GM12878 (cell line): ENCODE data around the gene PCDHB1. TPM values are rescaled to one million over a fixed set of nuclear protein-coding genes. Genes with fewer than 3 reads are reported as not detected.
"Not testable (repeated sequence)": the region's sequence is repeated elsewhere in the genome, so short reads cannot be mapped to it uniquely, and the experiment has no call there.

ENCODE experiments used
- ATAC-seq: fragments of 200-7000 bp; cut with Tn5 transposase; 3 replicates; pipeline ENCODE4 v1.9.1; 2020; ENCODE audit warnings: mild to moderate bottlenecking, moderate library complexity
- BruUV-seq: library from RNA; stranded (reverse); fragments of 400-500 nt; replicated peaks from 2 replicates; lab custom pipeline; 2021; lab: Mats Ljungman, UMichigan
- CTCF ChIA-PET: fragments of 300-600 bp; sonication (Branson Sonifier 250); formaldehyde crosslinking; extraction: SDS; loops from one replicate; lab custom pipeline; 2021; ENCODE audit warnings: inconsistent platforms; lab: Yijun Ruan, JAX
- POLR2A ChIA-PET: fragments of 350-600 bp; formaldehyde crosslinking; extraction: SDS; loops from one replicate; lab custom pipeline; 2021; ENCODE audit warnings: inconsistent platforms; lab: Charles Lee
- RAD21 ChIA-PET: fragments of 300-600 bp; sonication (Branson Sonifier 250); formaldehyde crosslinking; loops from one replicate; lab custom pipeline; 2023; ENCODE audit warnings: antibody characterized with exemption; ENCODE audit not compliant: unreplicated experiment; lab: Charles Lee
- SMC1A ChIA-PET: fragments of 300-600 bp; sonication (Branson Sonifier 250); formaldehyde crosslinking; loops from one replicate; lab custom pipeline; 2023; ENCODE audit not compliant: unreplicated experiment, uncharacterized antibody; lab: Charles Lee
- DNase-seq: peaks from one replicate; pipeline ENCODE4 v3.0.0-alpha.2; 2011; ENCODE audit warnings: low read depth, low spot score
- FAIRE-seq: peaks from 3 replicates; lab custom pipeline; 2011; peaks lifted over from hg19 to GRCh38; lab: Jason Lieb, UNC
- H2AFZ ChIP-seq: 2 replicates; pipeline ENCODE4 v1.6.0; 2011; ENCODE audit warnings: low read depth, low read length, control low read depth; ENCODE audit not compliant: control insufficient read depth
- H3K27ac ChIP-seq: 2 replicates; pipeline ENCODE4 v1.5.1; 2011; ENCODE audit warnings: control low read depth; ENCODE audit not compliant: control insufficient read depth, insufficient read depth
- H3K27me3 ChIP-seq, 2 experiments: replicated peaks in 1 of 2; 2 replicates each; pipeline versions ENCODE4 v1.6.0 to v1.6.1; 2011; ENCODE audit warnings: low read length in 1 of 2; ENCODE audit not compliant: control insufficient read depth in 2 of 2, insufficient read depth in 2 of 2
- H3K36me3 ChIP-seq, 2 experiments: 2 replicates each; pipeline ENCODE4 v1.5.1; 2011; ENCODE audit warnings: low read length in 1 of 2; ENCODE audit not compliant: control insufficient read depth in 2 of 2, insufficient read depth in 2 of 2
- H3K4me1 ChIP-seq: 2 replicates; pipeline ENCODE4 v1.6.1; 2011; ENCODE audit warnings: mild to moderate bottlenecking, low read length, moderate library complexity, mixed read lengths; ENCODE audit not compliant: control insufficient read depth, insufficient read depth
- H3K4me2 ChIP-seq: 2 replicates; pipeline ENCODE4 v1.6.0; 2011; ENCODE audit warnings: control low read depth; ENCODE audit not compliant: control insufficient read depth, insufficient read depth
- H3K4me3 ChIP-seq: fragments of 200-600 bp; sonication (generic); 2 replicates; pipeline ENCODE4 v1.5.1; 2016
- H3K79me2 ChIP-seq: 2 replicates; pipeline ENCODE4 v1.6.0; 2011; ENCODE audit warnings: low read length; ENCODE audit not compliant: control insufficient read depth, insufficient read depth
- H3K9ac ChIP-seq: 2 replicates; pipeline ENCODE4 v1.8.0; 2011; ENCODE audit warnings: low read length, control low read depth, mixed read lengths; ENCODE audit not compliant: control insufficient read depth, insufficient read depth
- H3K9me3 ChIP-seq: replicated peaks from 3 replicates; pipeline ENCODE4 v1.5.1; 2011; ENCODE audit warnings: mild to moderate bottlenecking, low read length; ENCODE audit not compliant: control insufficient read depth, insufficient read depth
- H4K20me1 ChIP-seq: 2 replicates; pipeline ENCODE4 v1.6.0; 2011; ENCODE audit not compliant: control insufficient read depth, insufficient read depth
- ATF7 ChIP-seq: fragments of 450-650 bp; IDR thresholded peaks from 2 replicates; pipeline ENCODE4 v1.6.1; 2016; ENCODE audit warnings: low read depth, mild to moderate bottlenecking
- NBN ChIP-seq: fragments of 450-650 bp; IDR thresholded peaks from 2 replicates; pipeline ENCODE4 v1.6.1; 2016
- PAX8 ChIP-seq: fragments of 450-650 bp; IDR thresholded peaks from 2 replicates; pipeline ENCODE4 v1.6.1; 2017; ENCODE audit warnings: mild to moderate bottlenecking, moderate library complexity
- PRDM15 ChIP-seq: fragments of 450-650 bp; formaldehyde crosslinking; IDR thresholded peaks from 2 replicates; pipeline ENCODE4 v1.4.0; 2020; ENCODE audit warnings: mild to moderate bottlenecking, moderate library complexity
- RB1 ChIP-seq: fragments of 450-650 bp; formaldehyde crosslinking; IDR thresholded peaks from 2 replicates; pipeline ENCODE4 v1.6.1; 2017; ENCODE audit warnings: mild to moderate bottlenecking, borderline replicate concordance
- SREBF1 ChIP-seq: IDR thresholded peaks from 2 replicates; pipeline ENCODE4 v1.6.1; 2012; ENCODE audit warnings: mild to moderate bottlenecking, low read length
- WGBS: methylation state at CpG from one replicate; pipeline ENCODE4 v1.1.6; 2016; ENCODE audit warnings: low lambda C conversion rate; ENCODE audit not compliant: insufficient replicate concordance, insufficient coverage; ENCODE audit errors: missing lambda C conversion rate; 5-methylcytosine and 5-hydroxymethylcytosine counted together
- in situ Hi-C: fragments of 300-500 bp; cut with MboI; formaldehyde crosslinking; loops from 9 replicates; pipeline ENCODE4 v1.14.3; 2018; ENCODE audit warnings: mixed read lengths
- intact Hi-C: fragments of 100-400 bp; cut with micrococcal nuclease; formaldehyde crosslinking; loops from one replicate; pipeline ENCODE4 v1.14.2; 2022; ENCODE audit not compliant: unreplicated experiment
- polyA plus RNA-seq, 11 experiments: library from polyadenylated mRNA; depleted of rRNA in 4 of 11; unstranded in 6 of 11; stranded (reverse) in 5 of 11; fragments of >200 nt; fragmentation: Nextera tagmentation in 4 of 11; fragmentation: Illumina TruSeq in 1 of 11; extraction: Ambion mirVana in 4 of 11; extraction: Trizol in 1 of 11; gene quantifications; 1 replicate in 1 of 11; 2 replicates in 10 of 11; pipeline versions ENCODE4 v1.2.1 to v1.2.3, GENCODE V29; 2011 to 2016; ENCODE audit warnings: inconsistent platforms in 2 of 11, missing spikeins in 2 of 11, low read depth in 1 of 11
- total RNA-seq, 4 experiments: library from RNA; depleted of rRNA in 3 of 4; stranded (reverse); fragments of >200 nt in 3 of 4; fragmentation: Illumina TruSeq in 1 of 4; extraction: Trizol in 1 of 4; gene quantifications; 2 replicates each; pipeline versions ENCODE4 v1.2.1 to v1.2.3, GENCODE V29; 2013 to 2021

The PCDHB1 gene
- total and polyA plus RNA-seq, 10 of the 15 experiments (the other 5 are each of a cell fraction or from before 2014, with no cell fraction given): not detected

DNA sequence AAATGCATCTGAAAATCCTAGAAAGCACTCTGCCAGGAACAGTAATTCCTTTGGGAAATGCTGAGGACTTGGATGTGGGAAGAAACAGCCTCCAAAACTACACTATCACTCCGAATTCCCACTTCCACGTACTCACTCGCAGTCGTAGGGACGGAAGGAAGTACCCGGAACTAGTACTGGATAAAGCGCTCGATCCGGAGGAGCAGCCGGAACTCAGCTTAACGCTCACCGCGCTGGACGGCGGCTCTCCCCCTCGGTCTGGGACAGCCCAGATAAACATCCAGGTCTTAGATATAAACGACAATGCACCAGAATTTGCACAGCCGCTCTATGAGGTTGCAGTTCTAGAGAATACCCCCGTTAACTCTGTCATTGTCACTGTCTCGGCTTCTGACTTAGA is 49.9 kb downstream of the PCDHB1 start:
- TF ChIP-seq RB1 (no peak), NBN (no peak), PAX8 (no peak), PRDM15 (CRISPR knock-in tag) (no peak), ATF7 (no peak), SREBF1 (no peak)
- no TSS peak for BruUV-seq
- RAD21 ChIA-PET: no interaction called here
- Histone ChIP-seq H3K27me3 (no peaks in the 10 kb centered on the region), H3K9ac (no peak overlapping the region), H3K27ac (no peak overlapping the region), H3K4me3 (no peak overlapping the region), H2AFZ (no peak overlapping the region), H3K9me3 (no peaks in the 10 kb centered on the region; the same call in 2 of the 3 replicates), H3K79me2 (no peaks in the 10 kb centered on the region), H4K20me1 (no peaks in the 10 kb centered on the region), H3K36me3 (no peaks in the 10 kb centered on the region), H3K4me1 (no peaks in the 10 kb centered on the region), H3K4me2 (no peak overlapping the region)
- DNase-seq (no peak), FAIRE-seq (no peak), ATAC-seq (no peak)
- SMC1A ChIA-PET: no interaction called here
- intact Hi-C loops (no loop called here), in situ Hi-C loops (no loop called here)
- WGBS: 64% methylated on average over 20 of the region's 20 CpGs
- CTCF ChIA-PET: interaction anchor here (1.1 kb wide), 1 partner anchor 15 kb away, joined by 3 read pairs; no protein-coding TSS in a partner anchor
- POLR2A ChIA-PET: no interaction called here

GRCh38 chr5:141102070-141102469 is 50.9 kb downstream of the PCDHB1 start:
- in situ Hi-C loops: not testable (repeated sequence)

DNA sequence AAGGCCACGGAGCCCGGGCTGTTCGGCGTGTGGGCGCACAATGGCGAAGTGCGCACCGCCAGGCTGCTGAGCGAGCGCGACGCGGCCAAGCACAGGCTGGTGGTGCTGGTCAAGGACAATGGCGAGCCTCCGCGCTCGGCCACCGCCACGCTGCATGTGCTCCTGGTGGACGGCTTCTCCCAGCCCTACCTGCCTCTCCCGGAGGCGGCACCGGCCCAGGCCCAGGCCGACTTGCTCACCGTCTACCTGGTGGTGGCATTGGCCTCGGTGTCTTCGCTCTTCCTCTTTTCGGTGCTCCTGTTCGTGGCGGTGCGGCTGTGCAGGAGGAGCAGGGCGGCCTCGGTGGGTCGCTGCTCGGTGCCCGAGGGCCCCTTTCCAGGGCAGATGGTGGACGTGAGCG is 51.3 kb downstream of the PCDHB1 start:
- POLR2A ChIA-PET, BruUV-seq, H3K27ac ChIP-seq, FAIRE-seq, DNase-seq, H3K79me2 ChIP-seq, intact Hi-C loops, RAD21 ChIA-PET, CTCF ChIA-PET, in situ Hi-C loops, H3K27me3 ChIP-seq, H3K4me3 ChIP-seq, H3K36me3 ChIP-seq, SMC1A ChIA-PET, H3K4me2 ChIP-seq, H3K9ac ChIP-seq, H3K9me3 ChIP-seq, H3K4me1 ChIP-seq, H4K20me1 ChIP-seq, ATAC-seq, H2AFZ ChIP-seq: not testable (repeated sequence)
- WGBS: 93% methylated on average over 14 of the region's 38 CpGs

More at GRCh38 chr5:141102070-141102469, 50.9 kb downstream of the PCDHB1 start:
- FAIRE-seq, SMC1A ChIA-PET, H3K4me2 ChIP-seq, H3K79me2 ChIP-seq, ATAC-seq, H3K9ac ChIP-seq, POLR2A ChIA-PET, CTCF ChIA-PET, H3K36me3 ChIP-seq, H4K20me1 ChIP-seq, H3K9me3 ChIP-seq, intact Hi-C loops, DNase-seq, H3K27ac ChIP-seq, H3K4me3 ChIP-seq, H3K4me1 ChIP-seq, H3K27me3 ChIP-seq, H2AFZ ChIP-seq, RAD21 ChIA-PET, BruUV-seq: not testable (repeated sequence)
- WGBS: 78% methylated on average over 32 of the region's 39 CpGs
